Measurements from ENCODE around the gene EGFR.

GRCh38 chr7:55234408-55234807, 215.6 kb downstream of the EGFR start:
- TF ChIP-seq CTCF (IDR thresholded peaks at IDR 0.05): no peak
- no peak for TF ChIP-seq POLR2A (IDR thresholded peaks at IDR 0.05)
